ENCODE results near the gene CFAP74. TPM values are rescaled to one million over a fixed set of nuclear protein-coding genes. Genes with fewer than 3 reads are reported as not detected.

CFAP74 gene
- total RNA-seq, 4 donors from 2014 or later: not detected

- WGBS, 2 donors: 84 to 87% methylated on average over 45 to 46 of the region's 46 CpGs
- H3K4me3 ChIP-seq: no peak overlapping the region
- H3K4me1 ChIP-seq: peaks cover 0 to 5% (median 0%) of the 10 kb centered on the region in 4 donors
- TF ChIP-seq CTCF (IDR thresholded peaks at IDR 0.05) (no peak), POLR2A (IDR thresholded peaks at IDR 0.05) (no peak)
- H3K9me3 ChIP-seq: no peaks in the 10 kb centered on the region
- H3K27ac ChIP-seq: no peak overlapping the region
- H3K36me3 ChIP-seq: no peaks in the 10 kb centered on the region
- no peak for DNase-seq (ENCODE audit: low spot score in 2 of 2)
- H3K27me3 ChIP-seq: peaks cover 0 to 39% of the 10 kb centered on the region in 2 donors
Observed at GRCh38 chr1:1954831-1955441, 48.6 kb downstream of the CFAP74 start.

- Histone ChIP-seq H3K27me3 (peaks cover 0 to 30% of the 10 kb centered on the region in 2 donors), H3K36me3 (no peaks in the 10 kb centered on the region), H3K4me1 (no peaks in the 10 kb centered on the region), H3K4me3 (no peak overlapping the region), H3K9me3 (no peaks in the 10 kb centered on the region), H3K27ac (no peak overlapping the region)
- 79 to 84% methylated on average over 9 of the region's 9 CpGs for WGBS, 2 donors
- DNase-seq (ENCODE audit: low spot score in 2 of 2): no peak
- TF ChIP-seq CTCF (IDR thresholded peaks at IDR 0.05): no peak
- TF ChIP-seq POLR2A (IDR thresholded peaks at IDR 0.05): no peak
- TF ChIP-seq EP300 (IDR thresholded peaks at IDR 0.05): no peak
Observed at GRCh38 chr1:1954015-1954414, 49.6 kb downstream of the CFAP74 start.

- TF ChIP-seq CTCF (IDR thresholded peaks at IDR 0.05) (no peak), POLR2A (IDR thresholded peaks at IDR 0.05) (no peak), EP300 (IDR thresholded peaks at IDR 0.05) (no peak)
- H3K36me3 ChIP-seq: no peaks in the 10 kb centered on the region
- H3K27ac ChIP-seq: no peak overlapping the region
- H3K4me1 ChIP-seq: peaks cover 0 to 9% (median 0%) of the 10 kb centered on the region in 4 donors
- peaks cover 0 to 3% of the 10 kb centered on the region in 2 donors for H3K27me3 ChIP-seq
- 64 to 72% methylated on average over 5 of the region's 5 CpGs for WGBS, 2 donors
- no peak overlapping the region for H3K4me3 ChIP-seq
- no peaks in the 10 kb centered on the region for H3K9me3 ChIP-seq
- DNase-seq (ENCODE audit: low spot score in 2 of 2): no peak
Observed at GRCh38 chr1:1950940-1951339, 52.6 kb downstream of the CFAP74 start.

GRCh38 chr1:1948783-1949182 is 54.8 kb downstream of the CFAP74 start:
- Histone ChIP-seq H3K27ac (no peak overlapping the region), H3K9me3 (no peaks in the 10 kb centered on the region), H3K4me3 (no peak overlapping the region), H3K36me3 (no peaks in the 10 kb centered on the region), H3K27me3 (peaks cover 0 to 3% of the 10 kb centered on the region in 2 donors), H3K4me1 (peaks cover 0 to 15% (median 0%) of the 10 kb centered on the region in 4 donors)
- WGBS, 2 donors: 33 to 48% methylated on average over 1 of the region's 1 CpG
- TF ChIP-seq EP300 (IDR thresholded peaks at IDR 0.05) (no peak), CTCF (IDR thresholded peaks at IDR 0.05) (no peak), POLR2A (IDR thresholded peaks at IDR 0.05) (no peak)
- no peak for DNase-seq (ENCODE audit: low spot score in 2 of 2)

GRCh38 chr1:1947493-1947892 is 56.1 kb downstream of the CFAP74 start:
- Histone ChIP-seq H3K4me1 (peaks cover 0 to 17% (median 0%) of the 10 kb centered on the region in 4 donors), H3K4me3 (no peak overlapping the region), H3K36me3 (no peaks in the 10 kb centered on the region), H3K27me3 (peaks cover 0 to 13% of the 10 kb centered on the region in 2 donors), H3K9me3 (no peaks in the 10 kb centered on the region), H3K27ac (no peak overlapping the region)
- DNase-seq (ENCODE audit: low spot score in 2 of 2): no peak
- WGBS, 2 donors: 72 to 77% methylated on average over 14 of the region's 14 CpGs
- TF ChIP-seq EP300 (IDR thresholded peaks at IDR 0.05) (no peak), POLR2A (IDR thresholded peaks at IDR 0.05) (no peak), CTCF (IDR thresholded peaks at IDR 0.05) (no peak)

All from tibial nerve (tissue), 4 donors.